BE2C (cell line): ENCODE results near the gene ELMO1.
"Not testable (repeated sequence)": the region's sequence is repeated elsewhere in the genome, so short reads cannot be mapped to it uniquely, and the experiment has no call there.

Source experiments
- DNase-seq: peaks from one replicate; pipeline ENCODE4 v3.0.0-alpha.2; 2020
- H3K27me3 ChIP-seq: fragments of 250-450 bp; sonication (Bioruptor Pico); 2 replicates; pipeline ENCODE4 v1.5.1; 2020; ENCODE audit warnings: mild to moderate bottlenecking
- H3K36me3 ChIP-seq: fragments of 250-450 bp; sonication (Bioruptor Pico); 2 replicates; pipeline ENCODE4 v1.5.1; 2020; ENCODE audit warnings: mild to moderate bottlenecking
- H3K4me1 ChIP-seq: fragments of 250-450 bp; sonication (Bioruptor Pico); 2 replicates; pipeline ENCODE4 v1.5.1; 2020
- H3K4me3 ChIP-seq: 2 replicates; pipeline ENCODE4 v1.5.1; 2011; ENCODE audit warnings: low read depth, low read length
- H3K9me3 ChIP-seq: fragments of 250-450 bp; sonication (Bioruptor Pico); 2 replicates; pipeline ENCODE4 v1.5.1; 2020
- CTCF ChIP-seq: IDR thresholded peaks from 2 replicates; pipeline ENCODE4 v1.5.1; 2012; ENCODE audit warnings: mild to moderate bottlenecking, low read depth, low read length

The ELMO1 gene

GRCh38 chr7:36984710-36985312, 463.9 kb downstream of the ELMO1 start:
- H3K4me3 ChIP-seq = peak overlapping the region; percentile 10
- TF ChIP-seq CTCF = no peak
- no peaks in the 10 kb centered on the region; the same call in 1 of the 2 replicates for H3K27me3 ChIP-seq
- no peaks in the 10 kb centered on the region for H3K36me3 ChIP-seq
- peaks cover 8% of the 10 kb centered on the region; the same call in 1 of the 2 replicates for H3K4me1 ChIP-seq
- DNase-seq = no peak
- no peaks in the 10 kb centered on the region for H3K9me3 ChIP-seq

DNA sequence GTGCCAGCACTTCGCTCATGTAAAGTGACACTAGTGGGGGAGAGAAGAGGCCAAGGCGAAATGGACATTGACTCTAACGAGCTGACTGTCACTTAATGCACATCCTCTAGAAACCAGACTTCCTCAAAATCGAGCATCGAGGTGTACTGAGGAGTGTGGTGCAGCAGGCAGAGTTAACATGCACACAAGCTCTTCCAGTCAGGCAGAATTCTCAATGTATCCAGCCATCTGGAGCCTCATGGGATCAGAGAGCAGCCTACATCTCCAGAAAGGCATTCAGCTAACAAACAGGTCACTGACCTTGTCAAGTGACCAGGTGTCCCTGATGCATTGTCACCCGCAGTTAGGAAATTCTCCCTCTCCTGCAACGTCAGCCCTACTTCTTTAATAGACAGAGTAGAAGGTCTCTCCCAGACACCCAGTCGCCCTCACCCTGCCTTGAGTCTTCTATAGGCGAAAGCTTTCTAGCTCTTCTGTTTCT, 464.6 kb downstream of the ELMO1 start:
- no peak for DNase-seq
- no peak for TF ChIP-seq CTCF
- H3K4me3 ChIP-seq = no peak overlapping the region

GRCh38 chr7:36982766-36983165, 465.9 kb downstream of the ELMO1 start:
- H3K9me3 ChIP-seq = no peaks in the 10 kb centered on the region
- no peak for TF ChIP-seq CTCF
- no peaks in the 10 kb centered on the region; the same call in 1 of the 2 replicates for H3K27me3 ChIP-seq
- H3K4me1 ChIP-seq = peaks cover 8% of the 10 kb centered on the region; the same call in 1 of the 2 replicates
- DNase-seq = no peak
- no peak overlapping the region for H3K4me3 ChIP-seq
- H3K36me3 ChIP-seq = no peaks in the 10 kb centered on the region

More for the DNA sequence above, 464.6 kb downstream of the ELMO1 start:
- Histone ChIP-seq H3K36me3 (no peaks in the 10 kb centered on the region), H3K9me3 (no peaks in the 10 kb centered on the region), H3K4me1 (peaks cover 8% of the 10 kb centered on the region; the same call in 1 of the 2 replicates), H3K27me3 (no peaks in the 10 kb centered on the region; the same call in 1 of the 2 replicates)

GRCh38 chr7:36979810-36980248, 468.8 kb downstream of the ELMO1 start:
- Histone ChIP-seq H3K4me3 (no peak overlapping the region), H3K36me3 (no peaks in the 10 kb centered on the region), H3K9me3 (no peaks in the 10 kb centered on the region), H3K27me3 (no peaks in the 10 kb centered on the region), H3K4me1 (no peaks in the 10 kb centered on the region; the same call in 1 of the 2 replicates)
- DNase-seq = no peak
- no peak for TF ChIP-seq CTCF

- Histone ChIP-seq H3K27me3 (no peaks in the 10 kb centered on the region), H3K4me1 (no peaks in the 10 kb centered on the region), H3K9me3 (no peaks in the 10 kb centered on the region), H3K4me3 (no peak overlapping the region), H3K36me3 (no peaks in the 10 kb centered on the region)
- TF ChIP-seq CTCF = no peak
- no peak for DNase-seq
Measured at GRCh38 chr7:36978461-36978860, 470.2 kb downstream of the ELMO1 start.

DNA sequence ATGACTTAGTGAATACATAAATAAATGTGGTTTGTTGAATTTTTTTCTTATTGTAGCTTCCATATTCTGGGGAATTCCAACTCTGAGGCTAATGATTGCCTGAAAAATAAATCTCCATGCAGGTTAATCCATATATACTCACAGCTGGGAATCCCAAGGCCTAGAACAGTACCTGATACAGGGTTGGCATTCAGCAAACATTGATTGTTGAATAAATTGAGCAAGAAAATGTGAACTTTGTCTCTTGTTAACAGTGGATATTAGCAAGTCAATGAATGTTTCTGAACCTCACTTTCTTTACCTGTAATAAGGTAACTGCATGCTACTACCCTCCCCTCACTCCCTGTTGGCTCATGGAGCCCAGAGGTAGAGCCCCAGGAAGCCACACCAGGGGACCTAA, 470.8 kb downstream of the ELMO1 start:
- Histone ChIP-seq H3K36me3 (no peaks in the 10 kb centered on the region), H3K9me3 (no peaks in the 10 kb centered on the region), H3K27me3 (no peaks in the 10 kb centered on the region), H3K4me1 (no peaks in the 10 kb centered on the region), H3K4me3 (no peak overlapping the region)
- no peak for TF ChIP-seq CTCF
- no peak for DNase-seq

DNA sequence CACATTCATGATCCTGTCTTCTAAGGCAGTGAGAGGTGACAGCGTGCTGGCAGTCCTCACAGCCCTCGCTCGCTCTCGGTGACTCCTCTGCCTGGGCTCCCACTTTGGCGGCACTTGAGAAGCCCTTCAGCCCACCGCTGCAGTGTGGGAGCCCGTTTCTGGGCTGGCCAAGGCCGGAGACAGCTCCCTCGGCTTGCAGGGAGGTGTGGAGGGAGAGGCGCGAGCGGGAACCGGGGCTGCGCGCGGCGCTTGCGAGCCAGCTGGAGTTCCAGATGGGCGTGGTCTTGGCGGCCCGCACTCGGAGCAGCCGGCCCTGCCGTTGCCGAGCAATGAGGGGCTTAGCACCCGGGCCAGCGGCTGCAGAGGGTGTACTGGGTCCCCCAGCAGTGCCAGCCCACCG, 475.1 kb downstream of the ELMO1 start:
- H3K27me3 ChIP-seq, DNase-seq, H3K36me3 ChIP-seq, H3K4me3 ChIP-seq, H3K4me1 ChIP-seq, H3K9me3 ChIP-seq: not testable (repeated sequence)
